ENCODE data around the gene WWOX. TPM values are rescaled to one million over a fixed set of nuclear protein-coding genes. Genes with fewer than 3 reads are reported as not detected.

The WWOX gene
- total and polyA plus RNA-seq, 2 of the 4 experiments (the other 2 are of a cell fraction): 2.7 to 5.4 TPM

- Histone ChIP-seq H3K9me3 (ENCODE audit: control insufficient read depth, insufficient read depth, low read length) (peaks cover 21% of the 10 kb centered on the region), H2BK5ac (ENCODE audit: low read depth, low read length, poor library complexity, severe bottlenecking) (no peak overlapping the region), H3K56ac (ENCODE audit: extremely low read depth, insufficient read depth, low read length) (no peak overlapping the region), H2AK5ac (ENCODE audit: low read depth, low read length) (no peak overlapping the region), H3K27ac (ENCODE audit: insufficient read depth, low read length) (no peak overlapping the region), H2AFZ (replicated peaks; ENCODE audit: low read length, poor library complexity) (no peak overlapping the region), H3K23ac (ENCODE audit: low read depth, low read length) (no peak overlapping the region), H2BK120ac (ENCODE audit: low read depth, low read length) (no peak overlapping the region), H3K36me3 (ENCODE audit: control insufficient read depth, insufficient read depth, low read length) (no peaks in the 10 kb centered on the region), H3K4me3 (ENCODE audit: insufficient read depth, low read depth, low read length) (no peak overlapping the region), H3K9ac (ENCODE audit: low read depth, low read length) (no peak overlapping the region), H3K4ac (ENCODE audit: low read depth, low read length) (no peak overlapping the region), H4K91ac (ENCODE audit: insufficient read depth, low read depth, low read length) (no peak overlapping the region), H4K20me1 (ENCODE audit: insufficient read depth, low read length) (no peaks in the 10 kb centered on the region), H4K5ac (ENCODE audit: low read depth, low read length) (no peak overlapping the region), H3K14ac (replicated peaks; ENCODE audit: low read depth, low read length) (no peak overlapping the region), H3K9me1 (ENCODE audit: insufficient read depth, low read length) (no peaks in the 10 kb centered on the region), H2AK9ac (replicated peaks; ENCODE audit: low read depth, low read length, poor library complexity) (no peak overlapping the region), H4K8ac (ENCODE audit: low read depth in 2 of 2, low read length in 2 of 2) (no peak overlapping the region), H2BK15ac (ENCODE audit: low read depth, low read length) (no peak overlapping the region), H3K18ac (ENCODE audit: low read depth, low read length) (no peak overlapping the region), H2BK20ac (ENCODE audit: low read depth, low read length) (no peak overlapping the region), H3K27me3 (ENCODE audit: control insufficient read depth, insufficient read depth, low read length) (no peaks in the 10 kb centered on the region), H3K4me1 (ENCODE audit: control insufficient read depth, insufficient read depth, low read length) (no peaks in the 10 kb centered on the region), H3K4me2 (ENCODE audit: low read depth, low read length) (no peak overlapping the region), H3K79me1 (ENCODE audit: low read depth in 1 of 2, low read length in 2 of 2) (no peaks in the 10 kb centered on the region)
- CTCF ChIA-PET: no interaction called here
- WGBS, 2 experiments (ENCODE audit: extremely low coverage in 2 of 2, insufficient read length in 1 of 2): no CpG with 5 or more reads among the region's 7 CpGs
- POLR2A ChIA-PET (ENCODE audit: unreplicated experiment): no interaction called here
- in situ Hi-C loops (cut with MboI; ENCODE audit: low sequenced_read_pairs) (no loop called here), intact Hi-C loops (cut with micrococcal nuclease) (no loop called here), dilution Hi-C loops (cut with HindIII; ENCODE audit: low sequenced_read_pairs, unreplicated experiment) (no loop called here)
- BruUV-seq (replicated peaks): no TSS peak
- DNase-seq (no peak), ATAC-seq (ENCODE audit: low read depth) (no peak)
- no peak for TF ChIP-seq MAZ (IDR thresholded peaks at IDR 0.05; ENCODE audit: borderline replicate concordance, low read depth, low read length)
These were observed 770.0 kb downstream of the WWOX start for GRCh38 chr16:78869492-78869891.
